Activated T-cell treated with anti-CD3 and anti-CD28 coated beads, Interleukin-2, amount 50 U/mL, for 72 hours (primary cell): ENCODE results near the gene GALM. TPM values are rescaled to one million over a fixed set of nuclear protein-coding genes. Genes with fewer than 3 reads are reported as not detected.
A peak's percentile ranks its signal among the peaks of the same experiment; 100 is the strongest.

Experiments used
- ATAC-seq, 2 donors: fragments of 150-1000 bp; cut with Tn5 transposase; replicated peaks in 1 of 2; 2 replicates each; pipeline ENCODE4 v1.10.0; 2021; ENCODE audit warnings: moderate library complexity in 2 of 2, mild to moderate bottlenecking in 1 of 2
- DNase-seq, 2 donors: peaks; one replicate each; pipeline ENCODE4 v3.0.0; 2021 to 2022; ENCODE audit warnings: mixed read lengths in 1 of 2
- H3K27ac Mint-ChIP-seq: one replicate; pipeline ENCODE4 v1.8.0; 2022; ENCODE audit warnings: mild to moderate bottlenecking, moderate library complexity, mixed read lengths
- H3K27me3 Mint-ChIP-seq: one replicate; pipeline ENCODE4 v1.8.0; 2022; ENCODE audit warnings: low read depth, mixed read lengths
- H3K36me3 Mint-ChIP-seq, 2 donors: one replicate each; pipeline ENCODE4 v1.8.0; 2022; ENCODE audit warnings: mixed read lengths in 2 of 2, mild to moderate bottlenecking in 1 of 2; ENCODE audit not compliant: insufficient read depth in 2 of 2
- H3K4me1 Mint-ChIP-seq: one replicate; pipeline ENCODE4 v1.8.0; 2022; ENCODE audit warnings: low read depth, mixed read lengths
- H3K4me3 Mint-ChIP-seq, 2 donors: one replicate each; pipeline ENCODE4 v1.8.0; 2022; ENCODE audit warnings: mild to moderate bottlenecking in 2 of 2, mixed read lengths in 2 of 2, moderate library complexity in 2 of 2
- H3K9me3 Mint-ChIP-seq, 2 donors: one replicate each; pipeline ENCODE4 v1.8.0; 2022; ENCODE audit warnings: mixed read lengths in 2 of 2
- total RNA-seq, 2 donors: library from RNA; stranded (reverse); gene quantifications; one replicate each; pipeline ENCODE4 v1.2.3, GENCODE V29; 2022

Gene GALM
- total RNA-seq, 2 donors from 2014 or later, result 97.8 to 114 TPM

DNA sequence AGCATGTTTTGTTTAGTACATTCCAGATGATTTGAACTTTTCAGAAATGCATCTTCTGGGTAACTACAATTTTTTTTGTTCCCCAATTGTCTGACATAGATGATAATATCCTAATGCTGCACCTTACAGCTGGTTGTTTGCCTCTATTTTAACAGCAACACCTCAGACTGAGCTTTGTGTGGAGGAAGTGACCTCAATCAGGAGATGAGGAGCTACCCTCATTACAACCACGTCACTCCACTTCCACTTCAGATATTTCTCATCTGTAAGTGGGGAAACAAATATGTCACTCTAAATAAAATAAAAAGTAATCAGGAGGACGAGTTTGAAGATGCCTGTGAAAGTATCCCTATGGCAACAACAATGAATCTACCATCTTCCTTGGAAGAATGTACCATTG, 97.3 kb downstream of the GALM start:
- ATAC-seq (peak; percentile 77 to 91), DNase-seq (no peak)
- Mint-ChIP-seq H3K4me3 (peak overlapping the region in 1 of 2 donors; percentile 37), H3K27me3 (peaks cover 5% of the 10 kb centered on the region), H3K27ac (no peak overlapping the region), H3K4me1 (peaks cover 12% of the 10 kb centered on the region), H3K9me3 (no peaks in the 10 kb centered on the region), H3K36me3 (no peaks in the 10 kb centered on the region)

DNA sequence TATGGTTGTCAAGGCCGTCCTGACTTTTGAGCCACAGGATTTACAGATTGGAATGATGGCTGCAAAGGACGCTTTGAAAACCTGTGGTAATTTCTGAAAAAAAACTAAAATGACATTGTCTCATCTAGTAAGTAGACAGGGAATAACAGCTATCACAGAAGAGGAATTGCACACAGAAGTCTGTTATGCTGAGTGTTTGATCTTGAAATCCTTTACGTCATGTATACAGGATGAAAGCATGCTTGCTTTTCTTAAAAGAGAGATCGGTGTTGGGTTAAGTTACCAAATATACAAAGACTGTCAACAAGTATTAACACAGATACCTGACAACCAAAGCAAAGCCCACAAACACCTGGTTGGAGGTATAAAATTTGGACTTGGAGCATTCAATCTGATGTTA, 97.8 kb downstream of the GALM start:
- Mint-ChIP-seq H3K36me3 (no peaks in the 10 kb centered on the region), H3K27ac (no peak overlapping the region), H3K4me3 (no peak overlapping the region), H3K4me1 (peaks cover 12% of the 10 kb centered on the region), H3K9me3 (no peaks in the 10 kb centered on the region), H3K27me3 (peaks cover 5% of the 10 kb centered on the region)
- DNase-seq, result no peak
- ATAC-seq, result no peak

DNA sequence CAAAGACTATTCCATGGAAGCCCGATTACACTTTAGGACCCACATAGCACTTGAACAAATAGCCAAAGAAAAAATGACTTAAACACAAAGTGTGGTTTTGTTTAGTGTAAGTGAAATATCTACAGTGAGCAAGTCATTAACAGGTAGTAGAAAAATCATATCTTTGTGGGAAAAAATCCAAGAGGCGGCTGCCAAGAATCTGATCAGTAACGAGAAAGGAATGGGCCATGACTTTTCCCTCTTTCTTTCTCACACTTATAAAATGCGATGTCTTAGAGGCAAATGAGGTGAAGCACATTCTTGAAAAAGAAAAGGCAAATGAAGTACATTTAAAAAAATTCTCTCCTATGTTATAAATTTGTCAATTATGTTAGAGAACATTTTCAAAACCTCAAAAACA, 99.2 kb downstream of the GALM start:
- Mint-ChIP-seq H3K4me3 (no peak overlapping the region), H3K27me3 (peaks cover 5% of the 10 kb centered on the region), H3K9me3 (no peaks in the 10 kb centered on the region), H3K36me3 (no peaks in the 10 kb centered on the region), H3K27ac (no peak overlapping the region), H3K4me1 (peaks cover 12% of the 10 kb centered on the region)
- DNase-seq, result no peak
- no peak for ATAC-seq

DNA sequence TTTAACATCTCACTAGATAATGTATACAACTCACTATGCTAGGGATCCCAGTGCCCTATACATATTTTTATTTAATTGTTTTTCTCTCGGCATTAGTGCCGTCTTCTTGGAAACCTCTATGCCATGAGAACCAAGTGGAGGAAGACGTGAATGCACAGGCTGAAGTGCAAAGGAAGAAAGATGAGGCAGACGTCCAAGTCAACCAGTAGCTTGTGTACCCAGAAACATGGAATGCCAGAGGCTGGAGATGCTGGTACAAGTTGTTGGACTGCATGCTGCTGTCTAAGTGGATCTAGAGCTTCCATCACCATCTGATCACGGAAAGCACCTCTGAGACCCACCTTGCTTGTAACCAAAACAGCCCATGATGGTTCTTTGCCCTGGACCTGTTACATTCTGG, 99.6 kb downstream of the GALM start:
- peaks cover 12% of the 10 kb centered on the region for H3K4me1 Mint-ChIP-seq
- DNase-seq, result no peak
- no peak overlapping the region for H3K27ac Mint-ChIP-seq
- no peak for ATAC-seq
- H3K4me3 Mint-ChIP-seq, result no peak overlapping the region
- H3K9me3 Mint-ChIP-seq, result no peaks in the 10 kb centered on the region
- no peaks in the 10 kb centered on the region for H3K36me3 Mint-ChIP-seq
- H3K27me3 Mint-ChIP-seq, result peaks cover 5% of the 10 kb centered on the region

DNA sequence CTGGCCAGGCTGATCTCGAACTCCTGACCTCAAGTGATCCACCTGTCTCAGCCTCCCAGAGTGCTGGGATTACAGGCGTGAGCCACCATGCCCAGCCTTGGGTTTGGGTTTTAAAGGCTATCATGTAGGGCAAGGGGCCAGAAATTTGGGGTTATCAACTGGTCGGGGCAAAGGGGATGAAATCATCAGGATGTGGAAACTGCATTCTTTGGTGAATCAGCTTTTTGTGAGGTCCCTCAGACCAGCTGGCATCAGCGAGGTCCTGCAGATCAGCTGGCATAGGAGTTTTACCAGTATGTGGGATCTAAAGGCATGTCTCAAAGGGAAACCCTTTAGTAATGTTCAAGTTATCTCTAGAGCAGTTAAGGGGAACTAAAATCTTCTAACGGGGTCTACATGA, 105.7 kb downstream of the GALM start:
- no peak for ATAC-seq
- no peaks in the 10 kb centered on the region for H3K4me1 Mint-ChIP-seq
- no peak overlapping the region for H3K4me3 Mint-ChIP-seq
- no peak for DNase-seq
- H3K9me3 Mint-ChIP-seq, result no peaks in the 10 kb centered on the region
- peaks cover 6% of the 10 kb centered on the region for H3K27me3 Mint-ChIP-seq
- no peaks in the 10 kb centered on the region for H3K36me3 Mint-ChIP-seq
- H3K27ac Mint-ChIP-seq, result no peak overlapping the region

DNA sequence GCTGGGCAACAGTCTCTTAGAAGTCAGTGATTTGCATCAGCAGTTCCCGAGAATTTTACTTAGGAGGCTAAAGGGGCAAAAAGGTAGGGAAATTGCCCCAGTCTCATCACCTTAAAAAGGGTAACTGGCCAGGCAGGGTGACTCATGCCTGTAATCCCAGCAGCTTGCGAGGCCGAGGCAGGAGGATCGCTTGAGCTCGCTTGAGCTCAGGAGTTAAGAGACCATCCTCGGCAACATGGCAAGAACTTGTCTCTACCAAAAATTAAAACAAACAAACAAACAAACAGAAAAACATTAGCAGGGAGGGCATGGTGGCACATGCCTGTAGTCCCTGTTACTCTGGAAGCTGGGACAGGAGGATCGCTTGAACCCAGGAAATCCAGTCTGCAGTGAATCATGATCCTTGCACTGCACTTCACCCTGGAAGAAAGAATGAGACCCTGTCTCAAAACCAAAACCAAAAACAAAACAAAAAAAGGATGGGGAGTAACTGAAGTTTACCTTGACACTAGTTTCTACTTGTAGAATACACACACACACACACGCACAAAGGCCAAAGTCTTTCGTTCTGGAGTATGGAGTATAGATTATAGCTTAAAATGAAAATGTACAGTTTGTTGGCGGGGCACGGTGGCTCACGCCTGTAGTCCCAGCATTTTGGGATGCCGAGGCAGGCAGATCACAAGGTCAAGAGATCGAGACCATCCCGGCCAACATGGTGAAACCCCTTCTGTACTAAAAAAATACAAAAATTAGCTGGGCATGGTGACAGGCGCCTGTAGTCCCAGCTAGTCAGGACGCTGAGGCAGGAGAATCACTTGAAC, 109.4 kb downstream of the GALM start:
- Mint-ChIP-seq H3K4me1 (no peaks in the 10 kb centered on the region), H3K36me3 (peaks cover 3 to 4% of the 10 kb centered on the region in 2 donors), H3K9me3 (no peaks in the 10 kb centered on the region), H3K4me3 (no peak overlapping the region), H3K27ac (no peak overlapping the region), H3K27me3 (peaks cover 6% of the 10 kb centered on the region)
- ATAC-seq, result no peak
- no peak for DNase-seq

DNA sequence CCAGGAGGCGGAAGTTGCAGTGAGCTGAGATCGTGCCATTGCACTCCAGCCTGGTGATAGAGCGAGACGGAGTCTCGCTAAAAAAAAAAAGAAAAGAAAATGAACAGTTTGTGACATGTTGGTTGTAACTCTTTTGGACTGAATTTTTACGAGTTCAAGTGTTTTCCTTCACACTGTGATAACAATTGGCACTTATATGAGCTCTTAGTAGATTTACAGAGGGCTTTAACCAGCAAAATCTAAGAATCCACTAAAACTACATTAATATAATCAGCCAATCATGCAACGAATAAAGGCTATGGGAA, 110.0 kb downstream of the GALM start:
- DNase-seq (no peak), ATAC-seq (no peak)
- no peaks in the 10 kb centered on the region for H3K9me3 Mint-ChIP-seq
- H3K27ac Mint-ChIP-seq, result no peak overlapping the region
- peaks cover 3 to 4% of the 10 kb centered on the region in 2 donors for H3K36me3 Mint-ChIP-seq
- no peaks in the 10 kb centered on the region for H3K4me1 Mint-ChIP-seq
- peaks cover 6% of the 10 kb centered on the region for H3K27me3 Mint-ChIP-seq
- H3K4me3 Mint-ChIP-seq, result peak overlapping the region in 1 of 2 donors; percentile 44

DNA sequence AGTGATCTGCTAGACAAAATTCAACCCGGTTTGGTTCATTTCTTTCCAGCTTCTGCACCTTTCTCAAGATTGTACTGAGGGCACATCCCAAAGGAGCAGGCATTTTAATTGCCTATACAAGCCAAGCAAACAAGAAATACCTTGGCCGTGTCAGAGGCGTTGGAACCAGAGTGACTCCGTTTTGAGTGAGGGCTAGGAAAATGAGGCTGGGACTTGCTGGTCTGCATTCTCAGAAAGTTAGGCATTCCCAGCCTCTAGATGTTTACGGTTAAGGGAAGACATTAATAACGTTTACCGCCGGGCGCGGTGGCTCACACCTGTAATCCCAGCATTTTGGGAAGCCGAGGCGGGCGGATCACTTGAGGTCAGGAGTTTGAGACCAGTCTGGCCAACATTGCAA, 110.6 kb downstream of the GALM start:
- Mint-ChIP-seq H3K27ac (no peak overlapping the region), H3K4me3 (peak overlapping the region; percentile 15 to 20)
- no peak for ATAC-seq

DNA sequence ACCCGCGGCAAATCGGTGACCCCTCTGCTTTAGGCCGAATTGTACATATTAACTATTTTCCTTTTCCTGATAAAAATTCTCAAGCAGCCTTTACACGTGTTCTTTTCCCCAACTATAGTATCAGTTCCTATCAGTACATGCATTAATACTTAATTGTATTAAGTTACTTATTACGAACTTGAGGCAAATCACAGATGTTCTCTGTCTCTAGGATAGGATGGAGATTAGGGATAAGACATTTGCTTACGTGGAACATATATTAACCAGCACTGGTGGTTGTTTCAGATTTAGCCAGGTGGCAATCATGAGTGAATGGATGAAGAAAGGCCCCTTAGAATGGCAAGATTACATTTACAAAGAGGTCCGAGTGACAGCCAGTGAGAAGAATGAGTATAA, 112.8 kb downstream of the GALM start:
- Mint-ChIP-seq H3K27me3 (peaks cover 6% of the 10 kb centered on the region), H3K27ac (peak overlapping the region; percentile 99)

More for the DNA sequence above, 110.6 kb downstream of the GALM start:
- Mint-ChIP-seq H3K36me3 (peaks cover 5 to 9% of the 10 kb centered on the region in 2 donors), H3K9me3 (no peaks in the 10 kb centered on the region), H3K27me3 (peaks cover 6% of the 10 kb centered on the region), H3K4me1 (no peaks in the 10 kb centered on the region)
- no peak for DNase-seq

DNA sequence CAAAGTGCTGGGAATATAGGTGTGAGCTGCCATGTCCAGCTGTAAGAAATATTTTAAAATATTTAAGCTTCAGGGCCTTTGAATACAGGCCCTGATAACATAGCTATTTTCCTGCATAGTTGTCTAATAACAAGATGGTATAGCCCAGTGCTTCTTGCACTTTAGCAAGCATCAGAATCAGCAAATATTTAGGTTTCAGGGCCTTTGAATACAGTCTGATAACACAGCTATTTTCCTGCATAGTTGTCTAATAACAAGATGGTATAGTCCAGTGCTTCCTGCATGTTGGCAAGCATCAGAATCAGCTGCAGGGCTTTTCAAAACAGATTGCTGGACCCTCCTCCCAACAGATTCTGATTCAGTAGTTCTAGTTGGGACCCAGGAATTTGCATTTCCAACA, 117.7 kb downstream of the GALM start:
- H3K4me3 Mint-ChIP-seq, result no peak overlapping the region
- no peaks in the 10 kb centered on the region for H3K27me3 Mint-ChIP-seq
- no peak overlapping the region for H3K27ac Mint-ChIP-seq
- ATAC-seq, result no peak
- peaks cover 2 to 12% of the 10 kb centered on the region in 2 donors for H3K36me3 Mint-ChIP-seq
- no peaks in the 10 kb centered on the region for H3K9me3 Mint-ChIP-seq
- no peak for DNase-seq
- H3K4me1 Mint-ChIP-seq, result no peaks in the 10 kb centered on the region

More for the DNA sequence above, 112.8 kb downstream of the GALM start:
- H3K36me3 Mint-ChIP-seq, result peaks cover 5 to 15% of the 10 kb centered on the region in 2 donors
- ATAC-seq, result no peak
- H3K4me3 Mint-ChIP-seq, result peak overlapping the region; percentile 88 to 100
- DNase-seq, result no peak
- no peaks in the 10 kb centered on the region for H3K4me1 Mint-ChIP-seq
- no peaks in the 10 kb centered on the region for H3K9me3 Mint-ChIP-seq

Other genes starting within 250 kb of the GALM start
- 10 to 100 TPM; 63.7 to 80.7 TPM for gene HNRNPLL, start 63.2 kb upstream of the GALM start, total RNA-seq
- 100 to 1,000 TPM; 258 to 264 TPM for gene SRSF7, start 85.2 kb downstream of the GALM start, total RNA-seq
- gene GEMIN6, start 112.1 kb downstream of the GALM start, total RNA-seq, result 10 to 100 TPM in 1 of 2 donors, 1 to 10 TPM in 1; 9.9 to 14.3 TPM
- gene DHX57, start 209.8 kb downstream of the GALM start, total RNA-seq, result 10 to 100 TPM; 10.0 to 21.7 TPM
- gene MORN2, start 209.9 kb downstream of the GALM start, total RNA-seq, result 1 to 10 TPM; 3.0 to 9.3 TPM
- gene ARHGEF33, start 223.8 kb downstream of the GALM start, total RNA-seq, result under 1 TPM in 1 of 2 donors, not detected in 1; 0.58 TPM